Measurements from ENCODE around the gene PCGF5.
"Not testable (repeated sequence)": the region's sequence is repeated elsewhere in the genome, so short reads cannot be mapped to it uniquely, and the experiment has no call there.

The PCGF5 gene

GRCh38 chr10:91220194-91220953 lies at the start of gene PCGF5:
TSS of gene PCGF5 (plus strand) at chr10:91220663. CDS start at chr10:91222872, 2,209 bp downstream.
- peak; percentile 85 to 87 for DNase-seq (ENCODE audit: low read depth in 2 of 2)

- no peak for DNase-seq (ENCODE audit: low read depth in 2 of 2)
These were observed 49.0 kb upstream of the PCGF5 start for GRCh38 chr10:91171485-91171884.

GRCh38 chr10:91172348-91172747 lies 48.1 kb upstream of the PCGF5 start:
- DNase-seq (ENCODE audit: low read depth in 2 of 2), result no peak

- DNase-seq (ENCODE audit: low read depth in 2 of 2), result no peak
These were observed 35.1 kb upstream of the PCGF5 start for GRCh38 chr10:91185239-91185875.

GRCh38 chr10:91187156-91187555 lies 33.3 kb upstream of the PCGF5 start:
- no peak for DNase-seq (ENCODE audit: low read depth in 2 of 2)

GRCh38 chr10:91188010-91188409 lies 32.5 kb upstream of the PCGF5 start:
- DNase-seq (ENCODE audit: low read depth in 2 of 2), result not testable (repeated sequence)

- DNase-seq (ENCODE audit: low read depth in 2 of 2), result no peak
These were observed 31.6 kb upstream of the PCGF5 start for GRCh38 chr10:91188889-91189288.

GRCh38 chr10:91190388-91190870 lies 30.0 kb upstream of the PCGF5 start:
- DNase-seq (ENCODE audit: low read depth in 2 of 2), result no peak

- DNase-seq (ENCODE audit: low read depth in 2 of 2), result no peak
These were observed 29.4 kb upstream of the PCGF5 start for GRCh38 chr10:91190876-91191583.

GRCh38 chr10:91191584-91191919 lies 28.9 kb upstream of the PCGF5 start:
- DNase-seq (ENCODE audit: low read depth in 2 of 2), result no peak

GRCh38 chr10:91194497-91195179 lies 25.8 kb upstream of the PCGF5 start:
- no peak for DNase-seq (ENCODE audit: low read depth in 2 of 2)

GRCh38 chr10:91196268-91197048 lies 24.0 kb upstream of the PCGF5 start:
- DNase-seq (ENCODE audit: low read depth in 2 of 2), result no peak

- no peak for DNase-seq (ENCODE audit: low read depth in 2 of 2)
These were observed 23.3 kb upstream of the PCGF5 start for GRCh38 chr10:91197127-91197526.

- no peak for DNase-seq (ENCODE audit: low read depth in 2 of 2)
These were observed 21.7 kb upstream of the PCGF5 start for GRCh38 chr10:91198781-91199180.

GRCh38 chr10:91200314-91201212 lies 19.9 kb upstream of the PCGF5 start:
- no peak for DNase-seq (ENCODE audit: low read depth in 2 of 2)

- DNase-seq (ENCODE audit: low read depth in 2 of 2), result no peak
These were observed 19.1 kb upstream of the PCGF5 start for GRCh38 chr10:91201213-91201996.

- DNase-seq (ENCODE audit: low read depth in 2 of 2), result no peak
These were observed 14.0 kb upstream of the PCGF5 start for GRCh38 chr10:91206427-91206826.

- no peak for DNase-seq (ENCODE audit: low read depth in 2 of 2)
These were observed 13.5 kb upstream of the PCGF5 start for GRCh38 chr10:91206837-91207474.

- DNase-seq (ENCODE audit: low read depth in 2 of 2), result no peak
These were observed 11.8 kb upstream of the PCGF5 start for GRCh38 chr10:91208642-91209041.

Data from stimulated activated CD8-positive, alpha-beta memory T cell treated with anti-CD3 and anti-CD28 coated beads, Interleukin-2, amount 100 ng/mL, for 1 hour (primary cell).